A673 (cell line): Measurements from ENCODE around the gene MCUB.

Experiments
- EZH2 ChIP-seq: fragments of 200-600 bp; sonication (generic); IDR thresholded peaks from 2 replicates; pipeline ENCODE4 v1.6.1; 2017; ENCODE audit warnings: borderline replicate concordance, low read depth, mild to moderate bottlenecking, mixed read lengths, antibody characterized with exemption, low read length; ENCODE audit not compliant: poor library complexity, severe bottlenecking
- TF ChIP-seq, protein P1 (sequence below): fragments of 300-800, 200-600 bp; sonication (generic); conservative IDR thresholded peaks from 2 replicates; pipeline ENCODE4 v1.5.1; 2017; ENCODE audit warnings: low read depth, mild to moderate bottlenecking, antibody characterized with exemption, low read length, moderate library complexity, mixed read lengths

DNA sequence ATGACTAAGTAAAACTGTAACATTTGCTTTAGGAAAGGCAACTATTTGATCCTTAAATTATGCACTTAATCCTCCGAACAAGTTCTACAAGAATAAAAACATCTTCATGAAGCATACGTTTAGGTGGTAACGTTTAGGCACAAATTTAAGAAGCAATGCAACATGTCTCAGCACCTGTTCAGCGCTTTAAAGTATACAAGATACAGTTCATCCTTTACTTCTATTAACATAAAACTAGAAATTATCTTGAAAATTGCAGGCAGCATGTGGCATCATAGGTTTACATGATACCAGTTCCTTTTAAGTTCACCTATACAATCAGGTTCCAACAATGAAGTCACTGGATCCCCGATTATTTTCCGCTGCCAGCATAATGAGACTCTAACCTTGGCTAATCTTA is 168.3 kb downstream of the MCUB start:
- TF ChIP-seq, protein P1, sequence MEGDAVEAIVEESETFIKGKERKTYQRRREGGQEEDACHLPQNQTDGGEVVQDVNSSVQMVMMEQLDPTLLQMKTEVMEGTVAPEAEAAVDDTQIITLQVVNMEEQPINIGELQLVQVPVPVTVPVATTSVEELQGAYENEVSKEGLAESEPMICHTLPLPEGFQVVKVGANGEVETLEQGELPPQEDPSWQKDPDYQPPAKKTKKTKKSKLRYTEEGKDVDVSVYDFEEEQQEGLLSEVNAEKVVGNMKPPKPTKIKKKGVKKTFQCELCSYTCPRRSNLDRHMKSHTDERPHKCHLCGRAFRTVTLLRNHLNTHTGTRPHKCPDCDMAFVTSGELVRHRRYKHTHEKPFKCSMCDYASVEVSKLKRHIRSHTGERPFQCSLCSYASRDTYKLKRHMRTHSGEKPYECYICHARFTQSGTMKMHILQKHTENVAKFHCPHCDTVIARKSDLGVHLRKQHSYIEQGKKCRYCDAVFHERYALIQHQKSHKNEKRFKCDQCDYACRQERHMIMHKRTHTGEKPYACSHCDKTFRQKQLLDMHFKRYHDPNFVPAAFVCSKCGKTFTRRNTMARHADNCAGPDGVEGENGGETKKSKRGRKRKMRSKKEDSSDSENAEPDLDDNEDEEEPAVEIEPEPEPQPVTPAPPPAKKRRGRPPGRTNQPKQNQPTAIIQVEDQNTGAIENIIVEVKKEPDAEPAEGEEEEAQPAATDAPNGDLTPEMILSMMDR: no peak
- no peak for TF ChIP-seq EZH2
